NCI-H2107 treated with DMSO at 0.1 percent for 48 hours (cell line): ENCODE results near the gene UQCRC1.

Source experiments
- DNase-seq: peaks from one replicate; lab custom pipeline; 2025; ENCODE audit not compliant: unreplicated experiment; lab: John Stamatoyannopoulos, UW

Gene UQCRC1

DNA sequence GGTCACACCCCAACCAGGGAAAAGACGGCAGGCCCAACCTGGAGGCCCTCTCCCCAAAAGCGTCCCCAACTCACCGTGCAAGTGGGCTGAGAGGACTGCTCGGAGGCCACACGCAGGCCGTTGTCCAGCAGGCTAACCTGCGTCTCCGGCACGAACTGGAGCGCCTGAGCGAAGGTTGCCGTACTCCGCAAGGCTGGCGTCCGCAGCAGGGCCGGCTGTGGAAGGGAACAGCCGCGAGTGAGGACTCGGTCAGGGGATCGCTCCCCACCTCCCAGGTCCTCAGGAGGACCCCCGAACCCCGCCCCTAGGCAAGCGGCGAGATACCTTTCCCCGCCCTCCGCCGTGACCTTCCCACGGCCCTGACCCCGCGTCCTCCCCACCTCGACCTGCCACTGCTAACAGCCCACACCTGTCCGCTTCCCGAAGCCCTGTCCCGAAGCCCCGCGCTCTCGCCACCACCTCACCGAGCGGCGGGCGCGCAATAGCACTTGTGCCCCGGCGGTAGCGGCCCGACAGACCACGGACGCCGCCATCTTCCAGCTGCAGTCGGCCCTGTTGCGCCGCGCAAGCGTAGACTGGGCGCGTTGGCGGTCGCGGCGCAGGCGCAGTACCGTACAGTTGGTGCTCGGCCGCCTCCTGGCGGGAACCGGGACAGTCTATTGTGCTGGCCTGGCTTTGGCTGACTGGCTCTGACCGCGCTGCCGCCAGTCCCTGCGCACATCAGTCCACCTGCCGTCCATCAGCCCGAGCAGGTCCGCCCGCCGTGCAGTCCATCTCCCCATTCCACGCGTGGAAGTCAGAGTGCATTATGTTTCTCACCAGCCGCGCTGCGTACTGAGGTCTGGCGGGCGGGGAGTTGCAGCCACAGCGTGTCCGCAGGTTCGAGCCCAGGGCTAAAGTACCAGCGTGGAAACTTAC is at the start of gene UQCRC1:
TSS of gene UQCRC1 (minus strand) at position 559 of the 918 bp plus-strand sequence. CDS start at position 533, 26 bp downstream.
- peak; percentile 50 for DNase-seq

DNA sequence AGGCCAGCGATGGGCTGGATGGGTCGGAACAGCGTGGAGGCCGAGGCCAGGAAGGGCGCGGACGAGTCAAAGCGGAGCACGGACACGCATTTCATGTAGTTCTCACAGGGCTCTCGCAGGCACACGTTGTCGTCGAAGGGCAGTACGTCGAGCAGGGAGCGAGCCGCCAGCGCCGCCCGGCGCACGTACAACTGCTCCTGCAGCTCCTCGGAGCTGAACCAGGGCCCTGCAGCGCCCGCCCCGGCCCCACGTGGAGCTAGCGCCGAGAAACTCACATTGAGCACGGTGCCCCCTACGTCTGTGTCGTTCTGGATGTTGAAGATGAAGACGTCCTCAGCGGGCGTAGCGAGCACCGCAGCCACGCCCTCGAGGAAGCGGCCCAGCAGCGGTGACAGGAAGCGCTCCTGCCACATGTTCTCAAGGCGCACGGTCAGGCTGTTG is 47.4 kb upstream of the UQCRC1 start:
- DNase-seq: no peak

DNA sequence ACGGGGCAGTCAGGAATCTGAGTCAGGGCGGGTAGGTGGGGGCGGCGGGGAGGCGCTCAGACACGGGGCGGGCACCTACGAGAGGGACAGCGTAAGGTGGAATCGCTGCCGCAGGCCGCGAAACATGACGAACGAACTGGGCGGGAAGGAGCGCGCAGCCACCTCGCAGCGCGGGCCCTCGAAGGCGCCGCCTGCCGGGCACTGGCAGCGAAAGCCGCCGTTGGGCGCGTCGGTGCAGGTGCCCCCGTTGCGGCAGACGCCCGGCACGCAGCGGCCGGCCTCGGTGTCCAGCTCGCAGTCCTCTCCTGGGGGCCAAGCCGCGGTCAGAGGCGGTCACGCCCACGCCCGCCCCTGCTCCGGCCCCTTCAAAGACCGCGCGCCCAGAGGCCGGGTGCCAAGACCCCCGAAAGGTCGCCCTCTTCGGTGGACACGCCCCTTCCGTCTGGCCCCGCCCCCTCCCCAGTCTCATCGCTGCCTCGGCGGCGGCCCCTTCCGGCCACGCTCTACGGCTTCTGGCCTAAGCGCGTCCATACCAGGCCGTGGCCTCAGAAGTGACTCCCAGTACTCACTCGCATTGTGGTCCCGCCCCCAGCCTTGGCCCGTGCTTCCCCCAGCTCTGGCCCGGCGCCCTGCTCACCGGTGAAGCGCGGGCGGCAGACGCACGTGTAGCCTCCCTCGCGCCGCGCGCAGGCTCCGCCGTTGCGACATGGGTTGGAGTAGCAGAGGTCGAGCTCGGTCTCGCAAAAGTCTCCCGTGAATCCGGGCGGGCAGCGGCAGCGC is 46.8 kb upstream of the UQCRC1 start:
- no peak for DNase-seq

DNA sequence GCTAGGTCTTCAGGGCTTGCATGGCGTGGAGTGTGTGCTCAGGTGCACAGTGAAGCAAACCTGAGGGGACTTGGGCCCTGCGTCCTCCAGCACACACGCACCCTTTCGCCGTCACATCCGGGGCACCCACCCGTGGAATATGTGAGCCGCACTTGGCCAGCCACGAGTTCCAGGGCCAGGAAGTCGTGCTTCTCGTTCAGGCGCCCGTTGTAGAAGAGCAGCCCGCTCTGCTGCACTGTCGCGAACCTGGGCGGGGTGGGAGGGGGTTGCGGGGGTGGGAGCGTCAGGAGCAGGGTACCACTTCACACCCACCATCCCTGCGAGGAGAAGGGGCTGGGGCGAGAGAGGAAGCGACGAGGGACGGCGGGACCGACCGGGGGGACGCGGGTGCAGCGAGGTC is 46.2 kb upstream of the UQCRC1 start:
- DNase-seq: no peak

DNA sequence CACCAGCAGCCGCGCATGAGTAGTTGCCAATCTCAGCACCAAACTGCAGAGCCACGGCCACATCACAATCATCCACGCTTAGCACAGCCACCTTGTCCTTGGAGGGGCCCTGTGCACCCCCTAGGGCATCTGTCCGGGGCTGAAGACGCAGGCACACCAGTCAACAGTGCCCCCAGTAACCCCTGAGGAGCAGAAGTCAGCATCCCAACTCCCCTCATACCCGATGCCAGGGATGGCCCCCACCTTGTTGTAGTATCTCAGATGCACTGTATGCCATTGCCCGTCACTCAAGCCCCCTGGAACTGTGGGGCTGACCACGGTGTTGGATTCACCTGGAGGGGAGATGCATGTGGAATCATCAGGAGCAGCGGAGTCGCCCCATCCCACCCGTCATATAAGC is 45.6 kb upstream of the UQCRC1 start:
- no peak for DNase-seq

DNA sequence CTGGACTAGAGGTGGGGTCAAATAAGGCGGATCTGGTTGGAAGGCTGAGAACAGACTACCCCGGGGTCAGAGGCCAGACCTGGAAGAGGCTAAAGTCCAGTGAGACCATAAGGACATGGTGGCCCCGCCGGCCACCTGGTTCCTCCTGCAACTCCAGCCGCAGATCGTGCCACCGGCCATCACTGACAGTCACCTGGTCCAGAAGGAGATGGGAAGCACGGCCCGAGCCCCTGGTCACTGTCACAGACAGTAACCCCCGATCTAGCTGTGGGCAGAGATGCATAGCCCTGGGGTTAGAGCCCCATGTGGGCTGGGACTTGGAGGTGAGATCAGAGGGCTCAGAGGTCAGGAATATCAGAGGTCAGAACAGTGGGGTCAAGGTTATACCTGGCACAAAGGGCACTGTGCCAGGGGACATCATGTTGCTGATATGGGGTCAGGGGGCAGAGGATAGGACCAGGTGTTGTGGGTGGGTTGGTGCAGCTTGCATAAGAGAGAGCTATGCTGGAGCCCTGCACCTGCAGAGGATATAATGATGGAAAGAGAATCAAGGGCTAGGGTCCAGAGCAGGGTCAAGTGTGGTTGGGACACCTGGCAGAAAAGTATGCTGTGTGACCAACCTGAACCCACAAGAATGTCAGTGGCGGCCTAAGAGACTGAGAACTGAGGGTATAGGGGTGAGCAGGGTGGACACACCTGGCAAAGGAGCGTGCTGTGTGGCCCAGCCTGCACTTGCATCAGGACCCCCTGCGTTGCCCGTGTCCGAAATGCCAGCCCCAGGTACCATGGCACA is 43.7 kb upstream of the UQCRC1 start:
- DNase-seq: no peak

DNA sequence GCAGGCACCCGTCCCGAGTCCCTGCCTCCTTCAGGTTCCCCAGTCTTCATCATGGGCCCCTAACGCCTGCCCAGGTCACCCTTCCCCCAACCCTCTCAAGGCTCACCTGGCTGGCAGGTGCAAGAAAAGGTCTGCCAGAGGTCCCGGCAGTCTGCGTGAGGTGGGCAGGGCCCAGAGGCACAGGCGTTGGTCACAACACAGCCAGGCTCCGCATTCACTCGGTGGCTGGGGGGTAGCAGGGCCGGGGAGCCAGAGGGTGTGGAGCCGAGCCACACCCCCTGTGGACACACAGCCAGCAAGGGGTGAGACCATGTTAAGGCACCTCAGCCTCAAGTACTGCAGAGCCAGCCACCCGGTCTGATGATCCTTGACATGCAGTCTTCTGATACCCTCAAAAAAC is 42.3 kb upstream of the UQCRC1 start:
- DNase-seq: no peak

DNA sequence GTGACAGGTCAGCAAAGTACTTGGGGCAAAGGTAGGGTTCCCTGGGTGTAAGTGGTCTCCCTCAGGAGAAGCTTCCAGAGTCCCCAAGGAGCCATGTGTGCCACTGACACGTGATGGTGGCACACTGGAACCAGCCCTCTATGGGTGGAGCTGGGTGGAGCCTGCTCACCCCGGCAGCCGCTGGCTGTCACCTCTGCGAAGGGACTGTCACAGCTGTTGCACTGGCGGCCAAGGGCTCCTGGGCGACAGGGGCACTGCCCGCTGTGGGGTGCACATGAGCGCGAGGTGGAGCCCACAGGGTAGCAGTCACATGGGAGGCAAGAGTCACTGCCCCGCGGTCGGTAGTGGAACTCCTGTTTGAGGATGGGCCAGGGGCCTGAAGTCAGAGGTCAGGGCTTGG is 41.3 kb upstream of the UQCRC1 start:
- DNase-seq: no peak

DNA sequence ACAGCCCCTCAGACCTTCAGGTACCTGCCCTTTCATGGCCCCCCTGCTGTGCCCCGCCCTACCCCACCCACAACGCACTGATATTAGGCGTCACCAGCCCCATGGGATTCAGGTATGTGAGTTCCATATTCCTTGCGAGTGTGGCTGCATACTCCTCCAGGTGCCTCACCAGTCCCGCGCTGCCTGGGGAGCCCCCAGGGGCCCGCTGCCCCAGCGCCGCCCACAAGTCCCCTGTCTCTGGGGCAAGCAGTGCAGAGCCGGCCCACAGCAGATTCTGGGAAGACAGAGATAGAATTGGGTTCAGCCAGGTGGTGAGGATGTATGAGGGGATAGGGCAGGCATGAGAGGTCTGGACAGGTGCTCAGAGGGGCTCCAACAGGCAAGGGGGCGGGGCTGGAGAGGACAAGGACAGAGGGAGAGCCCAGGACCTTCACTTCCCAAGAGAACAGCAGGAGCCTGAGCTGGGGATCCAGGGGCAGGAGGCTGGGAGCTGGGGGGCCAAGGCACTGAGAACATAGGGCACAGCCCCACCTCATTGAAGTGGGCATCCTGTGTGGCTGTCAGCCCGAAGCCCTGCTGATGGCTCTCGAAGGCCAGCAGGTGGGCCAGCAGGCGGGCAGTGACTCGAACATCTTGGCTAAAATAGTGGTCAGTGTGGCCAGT is 38.9 kb upstream of the UQCRC1 start:
- DNase-seq: no peak

DNA sequence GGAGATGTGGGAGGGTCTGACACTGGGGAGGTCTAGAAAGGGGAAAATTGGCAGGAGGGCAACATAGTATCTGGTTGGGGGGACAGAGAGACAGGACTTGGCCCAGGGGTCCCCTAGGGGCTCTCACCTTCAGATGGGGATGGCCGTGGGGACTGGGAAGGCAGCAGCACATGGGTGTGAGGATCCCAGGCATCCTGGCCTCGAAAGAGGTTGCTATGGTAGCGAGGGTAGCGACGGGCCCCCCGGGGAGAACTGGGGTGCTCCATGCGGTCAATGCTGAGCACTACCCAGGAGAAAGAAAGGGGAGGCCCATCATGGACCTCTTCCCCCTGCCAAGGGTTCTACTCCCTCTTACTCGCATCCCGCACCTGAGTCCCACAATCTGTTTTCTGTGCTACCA is 38.3 kb upstream of the UQCRC1 start:
- DNase-seq: no peak

DNA sequence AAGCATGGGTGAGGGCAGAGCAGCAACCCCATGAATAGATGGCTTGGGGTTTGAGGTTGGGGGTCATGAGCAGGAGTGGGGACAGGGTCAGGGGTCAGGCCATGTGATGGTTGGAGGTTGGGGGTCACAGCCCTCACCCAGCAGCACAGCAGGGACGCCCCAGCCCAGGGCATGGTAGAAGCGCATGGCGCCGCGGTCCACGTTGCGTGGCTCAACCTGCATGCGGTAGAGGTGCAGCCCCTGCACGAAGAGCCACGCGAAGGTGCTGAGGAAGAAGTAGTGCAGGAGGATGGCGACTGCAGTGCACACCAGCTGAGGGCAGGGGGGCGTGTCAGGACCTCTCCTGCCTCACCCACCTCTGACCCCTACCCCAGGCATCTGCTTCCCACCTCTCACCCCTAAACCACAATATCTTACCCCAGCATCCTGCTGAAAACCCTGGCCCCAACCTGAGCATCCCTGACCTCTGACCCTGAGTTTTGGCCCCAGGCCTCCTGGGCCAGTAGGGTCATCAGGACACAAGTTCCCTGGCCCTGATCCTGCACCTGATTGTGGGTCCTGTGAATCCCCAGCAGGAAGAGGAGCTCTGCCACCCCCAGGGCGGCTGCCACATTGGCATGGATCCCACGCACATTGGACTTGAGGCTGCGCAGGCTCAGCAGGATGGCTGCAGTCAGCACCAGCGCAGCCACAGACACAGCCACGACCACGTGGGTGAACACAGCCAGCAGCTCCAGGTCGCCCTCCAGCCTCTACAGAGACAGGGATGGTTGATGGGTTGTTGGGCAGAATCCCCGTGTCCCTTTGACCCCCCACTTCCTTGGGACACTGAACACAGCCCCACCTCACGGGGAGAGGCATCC is 35.7 kb upstream of the UQCRC1 start:
- no peak for DNase-seq

DNA sequence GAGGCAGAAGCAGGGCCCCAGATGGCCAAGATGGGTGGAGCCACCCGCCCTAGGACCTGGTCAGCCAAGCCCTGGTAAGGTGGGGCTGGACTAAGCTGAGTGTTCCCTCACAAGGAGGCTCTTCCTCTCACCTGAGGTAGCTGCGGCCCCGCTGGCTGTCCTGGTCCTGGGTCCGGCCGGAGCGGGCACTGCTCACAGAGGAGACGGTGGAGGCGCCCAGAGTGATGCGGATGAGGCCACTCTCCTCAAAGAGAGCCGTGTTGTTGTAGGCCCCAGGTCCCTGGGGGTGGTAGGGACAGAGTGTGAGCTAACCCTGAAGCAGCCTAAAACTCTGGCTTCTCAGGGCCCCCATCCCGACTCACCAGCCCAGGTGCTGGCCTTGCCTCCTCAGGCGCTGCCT is 33.2 kb upstream of the UQCRC1 start:
- DNase-seq: no peak

DNA sequence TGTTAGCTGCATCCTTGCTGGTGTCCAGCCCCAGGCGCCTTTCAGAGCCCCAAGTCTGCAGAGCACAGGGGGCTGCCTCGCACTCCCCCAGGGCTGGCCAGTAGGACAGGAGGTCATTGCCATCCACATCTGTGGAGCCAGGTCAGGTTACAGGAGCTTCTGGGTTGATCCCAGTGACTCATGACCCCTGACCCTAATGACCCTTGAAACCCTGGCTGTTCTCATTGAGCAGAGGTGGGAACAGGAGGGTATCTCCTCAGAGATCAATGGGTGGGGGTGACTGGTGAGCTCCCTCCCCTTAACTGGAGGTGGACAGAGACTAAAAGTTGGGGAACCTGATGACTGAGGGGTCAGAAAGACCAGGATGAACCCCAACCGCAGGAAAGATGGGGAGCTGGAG is 31.9 kb upstream of the UQCRC1 start:
- DNase-seq: no peak

DNA sequence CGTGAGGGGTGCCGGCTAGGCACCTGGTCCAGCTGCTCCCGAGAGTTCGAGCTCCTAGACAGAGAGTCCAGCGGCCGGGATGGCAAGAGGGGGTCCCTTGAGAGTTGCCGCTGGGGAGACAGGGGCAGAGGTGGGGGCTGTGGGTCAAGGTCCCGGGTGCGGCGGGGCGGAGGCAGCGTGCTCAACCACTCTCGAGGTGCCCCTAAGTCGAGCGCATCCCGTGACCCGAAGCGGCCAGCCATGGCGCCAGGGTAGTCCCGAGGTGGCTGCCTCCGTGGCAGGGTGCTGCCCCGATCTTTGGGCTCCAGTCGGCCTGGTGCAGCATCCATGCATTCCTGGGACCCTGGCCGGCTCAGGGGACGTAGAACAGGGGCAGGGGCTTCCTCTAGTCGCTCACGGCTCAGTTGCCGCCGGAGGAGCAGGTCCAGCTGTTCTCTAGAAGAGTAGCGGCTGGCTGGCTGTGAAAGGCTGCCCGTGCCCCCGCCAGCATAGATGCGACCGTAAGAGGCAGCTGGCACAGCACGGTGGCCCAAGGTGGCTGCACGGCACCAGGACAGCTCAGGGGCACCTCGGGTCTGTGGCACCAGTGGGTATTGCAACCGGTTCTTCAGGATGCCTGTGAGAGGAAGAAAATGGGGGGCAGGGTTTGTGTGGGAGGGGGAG is 30.6 kb upstream of the UQCRC1 start:
- DNase-seq: no peak

DNA sequence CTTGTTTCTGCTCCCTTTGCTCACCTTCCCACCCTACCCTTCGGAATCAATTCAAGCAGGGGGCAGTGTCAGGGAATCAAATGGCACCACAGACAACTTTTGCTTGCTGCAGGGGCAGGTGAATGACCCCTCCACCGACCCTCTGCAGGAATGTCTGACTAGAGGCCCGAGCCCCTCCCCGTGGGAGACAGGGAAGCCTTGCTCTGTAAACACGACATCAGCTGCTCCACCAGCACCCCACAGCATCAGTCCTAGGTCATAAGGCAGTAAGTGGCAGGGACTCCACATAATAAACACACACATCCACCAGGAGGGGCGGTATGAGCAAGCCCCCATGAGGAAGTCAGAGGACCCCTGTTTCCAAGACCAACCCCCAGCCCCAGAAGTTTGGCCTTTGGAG is 27.9 kb upstream of the UQCRC1 start:
- no peak for DNase-seq

DNA sequence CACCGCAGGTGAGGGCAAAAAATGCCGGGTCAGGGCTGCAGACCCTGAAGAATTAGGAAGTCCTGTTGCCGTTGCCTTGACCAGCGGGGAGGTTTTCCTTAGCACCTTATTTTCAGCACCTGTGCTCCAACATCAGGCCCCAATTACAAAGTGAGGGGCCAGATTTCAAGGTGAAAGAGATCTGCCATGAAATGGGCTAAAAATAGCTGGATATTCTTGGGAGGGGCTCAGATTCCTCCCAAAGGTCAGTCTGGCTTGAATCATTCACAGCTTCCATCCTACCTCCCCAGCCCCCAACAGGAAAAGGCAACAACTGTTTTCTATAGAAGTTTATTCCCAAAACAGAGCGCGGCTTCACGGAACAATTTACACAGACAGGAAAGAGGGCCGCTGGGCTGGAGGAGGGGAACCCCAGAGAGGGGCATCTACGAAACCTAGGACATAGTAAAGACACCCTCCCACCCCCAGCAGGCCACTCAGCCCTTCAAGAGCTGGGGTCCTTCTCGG is 26.8 kb upstream of the UQCRC1 start:
- no peak for DNase-seq

DNA sequence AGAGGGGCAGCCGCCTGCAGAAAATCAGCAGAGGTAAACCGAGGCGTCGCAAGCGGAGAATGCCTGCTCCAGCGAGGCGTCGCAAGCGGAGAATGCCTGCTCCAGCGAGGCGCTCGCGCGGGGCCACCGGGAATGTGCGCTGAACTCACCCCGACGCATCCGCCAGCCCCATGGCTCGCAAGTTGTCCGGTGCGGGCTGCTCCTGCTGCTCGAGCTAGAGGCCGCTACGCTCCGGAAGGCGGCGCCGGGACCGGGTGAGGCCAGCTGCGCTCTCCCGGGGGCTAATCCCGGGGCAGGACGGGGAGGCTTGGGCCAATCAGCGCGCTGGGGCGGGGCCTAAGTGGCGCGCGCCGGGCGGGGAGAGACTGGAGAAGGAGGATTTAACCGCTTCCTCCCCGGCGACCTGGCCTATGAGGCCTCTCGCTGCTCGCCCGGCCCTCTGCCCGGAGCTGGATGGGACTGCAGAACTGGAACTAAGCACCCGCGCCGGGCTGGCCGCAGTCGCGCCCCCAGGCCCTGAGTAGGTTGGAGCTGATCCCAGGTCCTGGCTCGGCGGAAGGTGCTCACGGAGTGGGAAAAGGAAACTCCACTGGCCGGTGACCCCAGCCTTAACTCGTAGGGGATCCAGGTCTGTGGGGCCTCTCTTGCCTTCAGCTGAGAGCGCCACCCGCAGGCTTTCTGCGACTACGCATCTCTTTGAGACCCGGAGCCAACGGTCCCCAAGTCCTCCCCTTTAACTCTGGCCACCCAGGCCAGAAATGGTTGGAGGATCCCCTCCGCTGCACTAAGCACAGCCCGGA is 26.0 kb upstream of the UQCRC1 start, which contains the start of gene SLC26A6:
TSS of gene SLC26A6 (minus strand) at position 240 of the 800 bp plus-strand sequence. CDS start at position 172, 68 bp downstream.
- DNase-seq: peak; percentile 57

DNA sequence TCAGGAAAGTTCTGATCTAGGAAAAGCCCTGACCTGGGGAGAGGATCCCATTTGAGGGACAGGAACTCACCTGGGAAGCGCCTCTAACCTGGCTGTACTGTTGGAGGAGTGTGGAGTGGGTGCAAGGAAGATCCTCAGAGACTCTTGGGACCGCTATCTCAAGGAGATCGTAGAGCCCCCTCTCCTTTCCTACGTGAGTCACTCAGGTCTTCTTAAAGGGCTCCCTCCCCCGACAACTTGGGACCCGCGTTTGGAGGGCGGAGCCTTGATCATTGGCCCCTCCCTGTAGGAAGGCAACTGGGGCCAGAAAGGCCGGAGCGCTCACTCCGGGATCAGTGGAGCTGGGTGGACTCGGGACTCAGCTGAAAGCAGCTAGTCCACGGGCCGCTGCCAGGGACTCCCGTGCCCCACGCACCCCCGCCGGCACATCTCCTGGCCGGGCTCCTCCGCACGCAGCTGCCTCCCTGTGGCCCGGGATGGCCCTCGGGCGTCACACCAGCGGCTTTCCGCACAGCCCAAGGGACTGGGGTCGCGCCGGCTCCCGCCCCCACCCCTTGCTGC is 25.3 kb upstream of the UQCRC1 start:
- DNase-seq: no peak
